A549 (cell line): ENCODE results near the gene METTL5.

ENCODE experiments used
- CEBPB ChIP-seq, 2 experiments: fragments of >200 bp in 1 of 2; sonication (Bioruptor Twin) in 1 of 2; formaldehyde crosslinking in 1 of 2; IDR thresholded peaks; 2 replicates each; pipeline ENCODE4 v1.6.1; 2012 to 2016
- CHD2 ChIP-seq: fragments of 150-350 bp; IDR thresholded peaks from 2 replicates; pipeline ENCODE4 v1.6.1; 2014; ENCODE audit warnings: low read length; ENCODE audit not compliant: partially characterized antibody
- HDAC2 ChIP-seq: fragments of 200-600 bp; sonication (generic); IDR thresholded peaks from 2 replicates; pipeline ENCODE4 v1.6.1; 2016
- HOXA7 ChIP-seq: fragments of 250-450 bp; sonication (Bioruptor Pico); IDR thresholded peaks from 2 replicates; pipeline ENCODE4 v1.5.0; 2020; ENCODE audit warnings: mild to moderate bottlenecking, moderate library complexity
- JUNB ChIP-seq: fragments of >200 bp; sonication (Bioruptor Twin); formaldehyde crosslinking; IDR thresholded peaks from 2 replicates; pipeline ENCODE4 v1.6.1; 2016
- RAD21 ChIP-seq, 2 experiments: fragments of >200 bp in 1 of 2; sonication (Bioruptor Twin) in 1 of 2; formaldehyde crosslinking in 1 of 2; IDR thresholded peaks in 1 of 2; conservative IDR thresholded peaks in 1 of 2; 2 replicates in 1 of 2; 3 replicates in 1 of 2; pipeline ENCODE4 v1.6.1; 2012 to 2018; ENCODE audit warnings: inconsistent platforms in 1 of 2
- RNF2 ChIP-seq: fragments of 200-600 bp; sonication (generic); IDR thresholded peaks from 2 replicates; pipeline ENCODE4 v1.6.1; 2016; ENCODE audit warnings: low read depth, mild to moderate bottlenecking, antibody characterized with exemption, moderate library complexity, borderline replicate concordance
- SMC3 ChIP-seq: fragments of >200 bp; sonication (Bioruptor Twin); formaldehyde crosslinking; IDR thresholded peaks from 3 replicates; pipeline ENCODE4 v1.6.1; 2018; ENCODE audit warnings: inconsistent platforms
- TF ChIP-seq, protein P1 (sequence below): fragments of >200 bp; sonication (Bioruptor Twin); formaldehyde crosslinking; IDR thresholded peaks from 3 replicates; pipeline ENCODE4 v1.5.1; 2016
- TF ChIP-seq, protein P2 (sequence below): fragments of >200 bp; sonication (Bioruptor Twin); formaldehyde crosslinking; IDR thresholded peaks from 3 replicates; pipeline ENCODE4 v1.6.1; 2016

DNA sequence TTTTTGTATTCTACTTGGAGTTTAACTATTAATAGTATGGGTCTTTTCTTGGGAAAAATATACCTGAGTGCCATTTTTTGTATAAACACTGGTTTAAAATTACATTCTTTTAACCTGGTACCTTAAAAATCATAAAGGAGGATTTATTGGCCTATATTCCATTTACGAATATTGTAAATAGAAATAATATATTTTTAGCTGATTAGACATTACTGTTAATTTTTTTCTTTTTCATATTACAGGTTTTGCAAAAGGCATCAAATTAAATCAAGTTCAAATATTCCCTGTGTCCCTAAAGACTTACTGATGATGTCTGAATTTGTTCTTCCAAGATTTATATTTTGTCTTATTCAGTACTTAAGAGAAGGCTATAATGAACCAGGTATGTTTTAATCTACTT, 47.3 kb upstream of the METTL5 start:
- TF ChIP-seq, protein P1, sequence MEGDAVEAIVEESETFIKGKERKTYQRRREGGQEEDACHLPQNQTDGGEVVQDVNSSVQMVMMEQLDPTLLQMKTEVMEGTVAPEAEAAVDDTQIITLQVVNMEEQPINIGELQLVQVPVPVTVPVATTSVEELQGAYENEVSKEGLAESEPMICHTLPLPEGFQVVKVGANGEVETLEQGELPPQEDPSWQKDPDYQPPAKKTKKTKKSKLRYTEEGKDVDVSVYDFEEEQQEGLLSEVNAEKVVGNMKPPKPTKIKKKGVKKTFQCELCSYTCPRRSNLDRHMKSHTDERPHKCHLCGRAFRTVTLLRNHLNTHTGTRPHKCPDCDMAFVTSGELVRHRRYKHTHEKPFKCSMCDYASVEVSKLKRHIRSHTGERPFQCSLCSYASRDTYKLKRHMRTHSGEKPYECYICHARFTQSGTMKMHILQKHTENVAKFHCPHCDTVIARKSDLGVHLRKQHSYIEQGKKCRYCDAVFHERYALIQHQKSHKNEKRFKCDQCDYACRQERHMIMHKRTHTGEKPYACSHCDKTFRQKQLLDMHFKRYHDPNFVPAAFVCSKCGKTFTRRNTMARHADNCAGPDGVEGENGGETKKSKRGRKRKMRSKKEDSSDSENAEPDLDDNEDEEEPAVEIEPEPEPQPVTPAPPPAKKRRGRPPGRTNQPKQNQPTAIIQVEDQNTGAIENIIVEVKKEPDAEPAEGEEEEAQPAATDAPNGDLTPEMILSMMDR: no peak
- TF ChIP-seq RAD21 (conservative IDR thresholded peaks at IDR 0.05 in 1 of 2, IDR thresholded peaks at IDR 0.05 in 1 of 2): no peak
- no peak for TF ChIP-seq CHD2
- no peak for TF ChIP-seq JUNB
- no peak for TF ChIP-seq SMC3
- no peak for TF ChIP-seq RNF2
- TF ChIP-seq HOXA7: no peak
- no peak for TF ChIP-seq CEBPB (IDR thresholded peaks at IDR 0.05)
- TF ChIP-seq, protein P2, sequence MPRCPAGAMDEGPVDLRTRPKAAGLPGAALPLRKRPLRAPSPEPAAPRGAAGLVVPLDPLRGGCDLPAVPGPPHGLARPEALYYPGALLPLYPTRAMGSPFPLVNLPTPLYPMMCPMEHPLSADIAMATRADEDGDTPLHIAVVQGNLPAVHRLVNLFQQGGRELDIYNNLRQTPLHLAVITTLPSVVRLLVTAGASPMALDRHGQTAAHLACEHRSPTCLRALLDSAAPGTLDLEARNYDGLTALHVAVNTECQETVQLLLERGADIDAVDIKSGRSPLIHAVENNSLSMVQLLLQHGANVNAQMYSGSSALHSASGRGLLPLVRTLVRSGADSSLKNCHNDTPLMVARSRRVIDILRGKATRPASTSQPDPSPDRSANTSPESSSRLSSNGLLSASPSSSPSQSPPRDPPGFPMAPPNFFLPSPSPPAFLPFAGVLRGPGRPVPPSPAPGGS: no peak
- no peak for TF ChIP-seq HDAC2
